Effector CD8-positive, alpha-beta T cell (primary cell): ENCODE data around the gene VSIG10L2.
A peak's percentile ranks its signal among the peaks of the same experiment; 100 is the strongest.

Experiments used
- DNase-seq: peaks from one replicate; lab custom pipeline; 2025; lab: John Stamatoyannopoulos, UW

Gene VSIG10L2

GRCh38 chr11:125929445-125930075 lies 16.3 kb upstream of the VSIG10L2 start:
- DNase-seq: no peak

- DNase-seq: no peak
Measured at GRCh38 chr11:125930076-125930450, 15.8 kb upstream of the VSIG10L2 start.

DNA sequence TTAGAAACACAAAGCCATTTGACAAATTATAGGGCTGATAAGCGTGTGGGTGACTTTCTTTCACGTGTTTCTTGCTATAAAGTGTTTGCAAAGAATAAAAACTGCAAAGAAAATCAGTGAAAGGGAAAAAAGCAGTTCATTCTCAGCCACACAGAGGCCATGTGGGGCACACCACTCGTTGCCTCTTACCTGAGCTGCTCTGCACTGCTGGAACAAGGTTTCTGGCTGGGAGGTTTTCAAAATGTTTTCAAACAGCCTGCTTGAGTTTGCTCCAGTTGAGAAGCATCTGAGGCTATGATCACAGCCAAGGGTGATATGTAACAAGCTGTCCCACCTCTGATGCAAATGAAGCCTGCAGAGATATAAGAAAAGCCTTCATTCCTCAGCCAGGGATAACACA lies 14.7 kb upstream of the VSIG10L2 start:
- DNase-seq: no peak

GRCh38 chr11:125931668-125932067 lies 14.2 kb upstream of the VSIG10L2 start:
- no peak for DNase-seq

DNA sequence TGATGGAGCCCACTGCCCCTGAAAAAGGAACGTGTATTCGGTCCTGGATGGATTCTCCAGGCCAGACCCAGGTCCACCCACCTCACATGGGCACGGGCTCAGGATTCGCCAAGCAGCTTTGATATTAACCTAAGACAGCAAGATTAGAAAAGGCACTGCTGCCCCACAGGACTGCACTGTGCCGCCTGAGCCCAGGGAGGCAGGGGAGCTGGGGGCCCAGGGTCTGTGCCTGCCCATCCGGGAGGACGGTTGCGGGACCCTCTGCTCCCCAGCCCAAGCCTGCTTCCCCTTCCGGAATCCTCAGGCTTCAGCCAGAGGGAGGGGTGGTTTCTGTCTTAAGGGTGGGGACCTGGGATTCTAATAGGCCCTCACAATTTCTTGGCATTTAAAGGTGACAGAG lies 13.5 kb upstream of the VSIG10L2 start:
- DNase-seq: no peak

DNA sequence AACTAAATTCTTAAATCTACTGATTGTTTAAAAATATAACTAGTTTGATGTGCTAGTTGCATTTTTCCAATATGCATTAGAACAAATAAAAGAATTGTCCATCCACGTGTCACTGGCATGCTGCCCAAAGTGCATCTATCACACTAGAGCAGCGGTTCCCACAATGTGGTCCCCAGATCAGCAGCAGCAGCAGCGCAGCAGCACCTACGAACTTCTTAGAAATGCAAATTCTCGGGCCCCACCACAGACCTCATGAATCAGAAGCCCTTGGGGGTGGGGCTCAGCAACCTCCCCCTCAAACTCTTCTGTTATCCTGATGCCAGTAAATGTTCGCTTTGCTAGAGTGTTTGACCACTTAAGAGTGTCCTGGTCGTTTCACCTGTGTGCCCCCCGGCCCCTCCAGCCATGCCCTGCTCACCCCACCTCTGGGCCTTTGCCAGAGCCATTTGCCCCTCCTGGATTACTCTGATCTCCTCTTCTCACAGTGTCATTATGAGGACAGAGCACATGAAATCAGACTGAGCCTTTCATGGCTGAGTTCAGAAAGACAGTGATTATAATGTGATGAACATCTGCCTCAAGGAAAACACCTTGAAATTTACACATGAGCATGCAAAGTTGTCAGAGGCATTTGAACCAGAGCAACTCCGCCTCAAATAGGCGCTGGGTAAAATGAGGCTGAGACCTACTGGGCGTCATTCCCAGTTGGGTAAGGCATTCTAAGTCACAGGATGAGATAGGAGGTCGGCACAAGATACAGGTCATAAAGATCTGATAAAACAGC lies 12.6 kb upstream of the VSIG10L2 start:
- DNase-seq: no peak

DNA sequence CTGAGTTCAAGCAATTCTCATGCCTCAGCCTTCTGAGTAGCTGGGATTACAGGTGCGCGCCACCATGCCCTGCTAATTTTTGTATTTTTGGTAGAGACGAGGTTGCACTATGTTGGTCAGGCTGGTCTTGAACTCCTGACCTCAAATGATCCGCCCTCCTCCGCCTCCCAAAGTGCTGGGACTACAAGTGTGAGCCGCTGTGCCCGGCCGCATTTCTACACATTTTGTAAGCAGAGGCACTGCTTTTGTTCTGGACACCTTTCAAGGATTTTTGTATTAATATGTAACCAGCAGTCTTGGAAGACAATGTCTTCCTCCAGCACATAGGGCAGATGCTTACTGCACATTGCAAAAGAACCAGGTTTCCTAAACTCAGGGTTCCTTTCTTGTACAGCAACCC lies 11.4 kb upstream of the VSIG10L2 start:
- no peak for DNase-seq

DNA sequence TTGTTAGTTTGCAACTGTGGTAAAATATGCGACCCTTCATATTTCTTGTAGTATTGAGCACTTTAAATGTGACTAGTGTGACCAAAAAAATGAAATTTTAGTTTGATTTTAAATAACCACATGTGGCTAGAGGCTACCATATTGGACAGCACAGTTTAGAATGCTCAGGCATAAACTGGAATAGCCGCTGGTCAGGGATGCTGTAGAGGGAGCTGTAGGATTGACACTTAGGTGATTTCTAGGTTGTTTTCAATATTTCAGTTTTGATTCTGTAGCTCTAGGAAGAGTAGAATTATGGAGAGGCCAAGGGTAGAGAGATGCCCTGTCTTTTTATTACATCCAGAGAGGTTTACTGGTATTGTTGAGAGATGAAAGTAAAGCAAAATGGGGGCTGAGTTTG lies 10.8 kb upstream of the VSIG10L2 start:
- DNase-seq: no peak

- DNase-seq: no peak
Measured at GRCh38 chr11:125935618-125936199, 10.1 kb upstream of the VSIG10L2 start.

GRCh38 chr11:125938418-125938817 lies 7.4 kb upstream of the VSIG10L2 start:
- no peak for DNase-seq

GRCh38 chr11:125939081-125939521 lies 6.7 kb upstream of the VSIG10L2 start:
- no peak for DNase-seq

- DNase-seq: no peak
Measured at GRCh38 chr11:125940145-125940544, 5.7 kb upstream of the VSIG10L2 start.

GRCh38 chr11:125941267-125941618 lies 4.6 kb upstream of the VSIG10L2 start:
- no peak for DNase-seq

DNA sequence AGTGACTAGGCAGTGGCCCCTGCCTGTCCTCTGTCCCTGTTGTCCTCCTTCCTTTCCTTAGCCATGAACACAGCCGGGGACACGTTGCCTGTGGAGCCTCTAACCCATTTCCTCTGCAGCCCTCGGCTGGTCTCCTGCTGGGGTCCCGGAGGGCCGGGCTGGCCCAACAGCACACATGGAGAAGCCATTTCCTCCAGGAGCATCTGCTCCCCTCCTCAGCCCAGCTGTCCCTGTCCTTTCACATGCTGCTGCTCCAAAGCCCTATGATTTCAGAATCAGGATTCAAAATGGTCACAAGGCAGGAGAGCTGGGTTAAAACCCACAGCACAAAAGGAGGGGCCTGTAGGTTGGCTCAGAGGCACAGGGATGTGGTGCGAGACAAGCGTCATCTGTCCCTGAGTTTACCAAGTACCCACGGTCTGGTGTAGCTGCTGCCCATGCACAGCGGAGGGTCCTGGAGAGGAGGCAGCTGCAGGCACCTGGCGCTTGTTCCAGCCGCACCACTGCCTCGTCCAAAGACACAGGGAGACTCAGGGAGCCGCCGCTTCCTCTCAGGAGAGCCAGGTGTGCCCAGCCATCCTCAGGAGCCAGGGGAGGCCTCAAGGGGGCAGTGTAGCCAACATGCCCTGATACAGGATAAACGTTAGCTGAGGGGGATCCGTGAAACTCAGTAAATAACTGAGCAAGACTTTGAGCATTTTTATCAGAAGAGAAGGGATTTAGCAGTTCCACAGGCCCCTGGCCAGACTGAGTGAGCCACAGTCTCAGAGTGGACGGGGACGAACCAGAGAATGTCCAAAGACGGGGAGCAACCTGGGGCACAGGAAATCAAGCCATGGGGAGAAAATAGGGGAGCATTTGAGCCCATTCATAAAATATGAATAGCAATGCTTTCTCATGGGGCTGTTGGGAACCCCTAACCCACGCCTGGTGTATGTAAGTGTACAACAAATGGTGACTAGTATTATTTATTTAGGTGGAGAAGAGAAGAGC lies 3.9 kb upstream of the VSIG10L2 start:
- DNase-seq: peak; percentile 25

- DNase-seq: no peak
Measured at GRCh38 chr11:125942771-125943428, 2.9 kb upstream of the VSIG10L2 start.

- DNase-seq: no peak
Measured at GRCh38 chr11:125943661-125944349, 2.0 kb upstream of the VSIG10L2 start.

- no peak for DNase-seq
Measured at GRCh38 chr11:125944350-125945010, 1.4 kb upstream of the VSIG10L2 start.

DNA sequence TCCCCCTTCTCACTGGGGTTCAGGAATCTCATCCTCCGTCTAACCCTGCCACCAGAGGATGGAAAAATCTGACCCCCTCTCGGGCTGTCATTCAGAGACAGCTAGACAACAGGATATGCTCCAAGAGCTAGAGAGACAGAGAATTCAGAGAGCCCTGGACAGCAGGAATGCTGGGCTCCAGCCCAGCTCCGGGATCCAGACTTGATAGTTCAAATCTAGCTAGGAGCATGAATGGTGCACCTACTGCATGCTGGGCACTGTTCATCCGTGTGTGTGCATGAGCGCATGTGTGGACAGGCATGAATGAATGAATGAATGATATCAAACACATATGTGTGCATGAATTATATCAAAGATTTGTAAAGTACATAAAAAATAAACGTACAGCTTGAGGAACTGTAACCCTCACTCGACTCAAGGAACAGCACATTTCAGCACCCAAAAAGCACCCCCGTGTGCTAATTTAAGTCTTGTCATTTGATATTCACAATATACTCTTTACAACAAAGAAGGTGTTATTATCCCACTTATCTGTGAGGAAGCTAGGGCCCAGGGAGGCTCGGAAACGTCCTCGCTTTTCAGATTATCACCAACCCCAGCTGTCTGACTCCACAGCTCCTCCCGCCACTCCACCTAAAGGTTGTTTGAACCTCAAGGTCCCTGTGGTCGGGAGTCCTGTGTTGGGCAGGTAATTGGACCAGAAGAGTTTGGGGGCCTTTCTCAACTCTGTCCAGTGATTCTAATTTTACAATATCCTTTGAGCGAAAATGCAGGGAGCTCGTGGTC lies 640 bp upstream of the VSIG10L2 start:
- DNase-seq: no peak

GRCh38 chr11:125946712-125947418 lies 1.0 kb downstream of the VSIG10L2 start:
- no peak for DNase-seq
